ENCODE results near the gene NBPF20.
"Not testable (repeated sequence)": the region's sequence is repeated elsewhere in the genome, so short reads cannot be mapped to it uniquely, and the experiment has no call there.

Gene NBPF20, protein sequence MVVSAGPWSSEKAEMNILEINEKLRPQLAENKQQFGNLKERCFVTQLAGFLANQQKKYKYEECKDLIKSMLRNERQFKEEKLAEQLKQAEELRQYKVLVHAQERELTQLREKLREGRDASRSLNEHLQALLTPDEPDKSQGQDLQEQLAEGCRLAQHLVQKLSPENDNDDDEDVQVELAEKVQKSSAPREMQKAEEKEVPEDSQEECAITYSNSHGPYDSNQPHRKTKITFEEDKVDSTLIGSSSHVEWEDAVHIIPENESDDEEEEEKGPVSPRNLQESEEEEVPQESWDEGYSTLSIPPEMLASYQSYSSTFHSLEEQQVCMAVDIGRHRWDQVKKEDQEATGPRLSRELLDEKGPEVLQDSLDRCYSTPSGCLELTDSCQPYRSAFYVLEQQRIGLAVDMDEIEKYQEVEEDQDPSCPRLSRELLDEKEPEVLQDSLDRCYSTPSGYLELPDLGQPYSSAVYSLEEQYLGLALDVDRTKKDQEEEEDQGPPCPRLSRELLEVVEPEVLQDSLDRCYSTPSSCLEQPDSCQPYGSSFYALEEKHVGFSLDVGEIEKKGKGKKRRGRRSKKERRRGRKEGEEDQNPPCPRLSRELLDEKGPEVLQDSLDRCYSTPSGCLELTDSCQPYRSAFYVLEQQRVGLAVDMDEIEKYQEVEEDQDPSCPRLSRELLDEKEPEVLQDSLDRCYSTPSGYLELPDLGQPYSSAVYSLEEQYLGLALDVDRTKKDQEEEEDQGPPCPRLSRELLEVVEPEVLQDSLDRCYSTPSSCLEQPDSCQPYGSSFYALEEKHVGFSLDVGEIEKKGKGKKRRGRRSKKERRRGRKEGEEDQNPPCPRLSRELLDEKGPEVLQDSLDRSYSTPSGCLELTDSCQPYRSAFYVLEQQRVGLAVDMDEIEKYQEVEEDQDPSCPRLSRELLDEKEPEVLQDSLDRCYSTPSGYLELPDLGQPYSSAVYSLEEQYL (N-terminal part only)

GRCh38 chr1:145425436-145426029 lies at the start of gene NBPF20:
NBPF20 (minus strand) TSS chr1:145425603; CDS start chr1:145405272, 20,331 bp downstream.
- DNase-seq: peak; percentile 87

GRCh38 chr1:145474837-145475368 lies 49.5 kb upstream of the NBPF20 start:
- DNase-seq: not testable (repeated sequence)

DNA sequence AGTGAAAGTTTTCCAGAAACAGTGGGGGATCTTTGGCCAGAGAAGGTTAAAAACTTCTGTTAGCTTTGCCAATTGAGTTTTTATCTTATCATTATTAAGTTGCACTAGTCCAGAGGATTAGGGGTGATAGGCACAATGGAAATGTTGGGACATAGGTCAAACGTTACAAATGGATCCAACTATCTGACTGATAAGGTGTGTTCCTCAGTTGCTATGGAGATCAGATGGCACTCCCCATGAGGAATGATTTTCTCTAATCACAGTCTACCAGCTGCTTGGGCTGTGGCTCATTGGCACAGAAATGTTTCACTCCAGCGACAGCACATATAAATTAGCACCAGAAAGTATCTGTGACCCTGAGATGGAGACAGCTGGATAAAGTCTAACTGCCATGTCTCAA lies 47.3 kb upstream of the NBPF20 start:
- not testable (repeated sequence) for DNase-seq

DNA sequence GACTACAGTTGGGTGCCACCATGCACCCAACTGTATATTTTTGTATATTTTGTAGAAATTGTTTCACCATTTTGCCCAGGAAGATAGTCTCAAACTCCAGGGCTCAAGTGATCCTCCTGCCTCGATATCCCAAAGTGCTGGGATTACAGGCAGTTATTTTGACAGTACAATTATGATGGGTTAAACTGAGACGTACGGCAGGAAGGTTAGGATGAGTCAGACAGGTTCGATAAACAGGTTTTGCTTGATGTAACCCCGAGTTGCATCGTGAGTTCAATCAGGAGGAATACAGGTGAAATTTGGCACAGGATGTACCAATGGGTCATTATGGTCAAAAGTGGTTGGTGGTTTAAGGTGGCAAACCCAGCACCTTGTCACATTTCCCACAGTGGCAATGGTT lies 46.0 kb upstream of the NBPF20 start:
- not testable (repeated sequence) for DNase-seq

GRCh38 chr1:145465405-145466144 lies 40.2 kb upstream of the NBPF20 start:
- peak; percentile 15 for DNase-seq

- DNase-seq: not testable (repeated sequence)
Measured at GRCh38 chr1:145464708-145465336, 39.4 kb upstream of the NBPF20 start.

GRCh38 chr1:145464017-145464416 lies 38.6 kb upstream of the NBPF20 start:
- DNase-seq: not testable (repeated sequence)

DNA sequence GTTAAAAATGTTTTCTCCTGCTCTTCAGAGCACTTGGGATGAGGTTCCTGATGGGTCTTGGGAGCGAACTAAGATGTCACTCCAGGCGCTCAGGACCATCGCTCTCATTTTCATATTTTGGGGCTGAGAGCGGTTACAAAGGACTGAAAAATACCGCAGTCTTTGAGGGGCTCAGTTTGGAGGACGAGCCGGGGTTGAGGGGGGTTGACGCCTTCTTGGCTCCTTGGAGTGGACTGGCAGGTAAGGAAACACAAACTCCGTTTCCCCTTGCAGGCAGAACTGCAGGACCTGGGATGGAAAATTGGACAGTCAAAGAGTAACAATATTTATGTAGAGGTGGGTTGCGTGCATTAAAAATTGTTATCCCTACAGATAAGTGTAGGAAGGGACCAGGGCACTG lies 35.3 kb upstream of the NBPF20 start:
- not testable (repeated sequence) for DNase-seq

GRCh38 chr1:145460048-145460447 lies 34.6 kb upstream of the NBPF20 start:
- DNase-seq: not testable (repeated sequence)

GRCh38 chr1:145459591-145459990 lies 34.2 kb upstream of the NBPF20 start:
- not testable (repeated sequence) for DNase-seq

- DNase-seq: not testable (repeated sequence)
Measured at GRCh38 chr1:145459063-145459462, 33.7 kb upstream of the NBPF20 start.

DNA sequence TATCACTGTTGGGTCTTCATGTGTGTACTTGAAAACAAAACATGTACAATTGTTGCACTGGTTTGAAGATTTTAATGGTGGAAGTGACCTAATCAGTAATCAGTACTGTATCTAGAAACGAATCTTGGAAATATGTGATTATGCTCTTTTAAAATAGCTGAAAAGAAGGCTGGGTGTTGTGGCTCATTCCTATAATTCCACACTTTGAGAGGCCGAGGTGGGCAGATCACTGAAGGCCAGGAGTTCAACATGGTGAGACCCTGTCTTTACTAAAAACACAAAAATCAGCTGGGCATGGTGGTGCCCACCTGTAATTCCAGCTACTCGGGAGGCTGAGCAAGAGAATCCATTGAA lies 29.4 kb upstream of the NBPF20 start:
- DNase-seq: not testable (repeated sequence)

- DNase-seq: not testable (repeated sequence)
Measured at GRCh38 chr1:145453873-145454823, 28.7 kb upstream of the NBPF20 start.

DNA sequence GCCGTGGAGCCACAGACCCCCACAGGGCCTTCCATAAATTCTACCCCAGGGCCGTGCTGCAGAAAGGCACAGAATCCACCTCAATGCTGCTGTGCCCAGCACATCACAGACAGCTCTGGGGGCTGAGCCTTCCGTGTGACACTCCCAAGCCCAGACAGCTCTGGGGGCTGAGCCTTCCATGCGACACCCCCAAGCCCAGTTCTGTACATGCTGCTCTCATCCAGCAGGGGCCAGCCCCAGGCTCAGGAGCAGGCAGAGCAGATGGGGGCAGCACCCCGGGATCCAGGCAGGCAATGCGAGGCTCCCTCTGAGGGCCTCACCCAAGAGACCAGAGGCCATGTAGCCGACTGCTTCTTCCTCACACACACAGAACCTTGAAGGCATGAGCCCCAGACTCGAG lies 27.1 kb upstream of the NBPF20 start:
- not testable (repeated sequence) for DNase-seq

- DNase-seq: peak; percentile 31
Measured at GRCh38 chr1:145451914-145452313, 26.5 kb upstream of the NBPF20 start.

DNA sequence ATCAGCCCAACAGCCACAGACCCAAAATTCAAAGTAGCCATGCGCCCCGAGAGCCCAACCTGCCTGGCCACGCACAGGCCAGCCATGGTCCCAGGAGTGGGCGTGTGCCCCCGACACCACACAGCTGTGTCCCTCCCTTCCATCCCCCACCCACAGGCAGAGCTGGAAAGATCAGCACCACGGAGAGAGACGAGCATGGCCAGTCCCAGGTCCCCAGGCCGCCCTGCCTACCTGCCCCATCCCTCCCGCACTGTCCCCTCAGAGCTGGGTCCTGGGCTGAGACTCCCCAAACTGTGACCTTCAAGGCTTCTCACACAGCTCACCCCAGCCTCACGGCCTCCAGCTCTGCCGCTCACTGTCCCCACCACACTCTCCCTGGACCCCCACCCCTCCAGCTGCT lies 19.8 kb upstream of the NBPF20 start:
- DNase-seq: not testable (repeated sequence)

DNA sequence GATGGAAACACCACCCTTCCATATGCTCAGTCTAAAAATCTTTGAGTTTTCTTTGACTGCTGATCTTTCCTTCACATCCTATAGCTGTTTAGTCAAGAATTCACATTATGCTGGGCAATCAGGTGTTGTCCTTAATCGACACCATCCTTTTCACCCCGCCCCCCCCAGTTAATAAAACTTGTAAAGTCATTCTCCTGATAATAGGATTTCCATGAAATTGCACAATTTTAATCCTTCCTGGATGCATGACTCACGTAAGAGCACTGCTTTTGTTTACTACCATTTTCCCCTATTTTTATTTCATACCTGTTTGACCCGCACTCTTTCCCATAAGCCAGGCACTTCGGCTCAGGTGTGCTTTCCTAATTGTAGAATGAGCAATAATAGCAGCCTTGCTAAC lies 16.9 kb upstream of the NBPF20 start:
- DNase-seq: not testable (repeated sequence)

GRCh38 chr1:145431363-145432256 lies 6.2 kb upstream of the NBPF20 start:
- not testable (repeated sequence) for DNase-seq

GRCh38 chr1:145430830-145431229 lies 5.4 kb upstream of the NBPF20 start:
- not testable (repeated sequence) for DNase-seq
